Suppressor macrophage treated with lipopolysaccharide for 1 hour (primary cell): ENCODE results near the gene ATP2A1.

ENCODE experiments used
- DNase-seq, 3 donors: peaks; one replicate each; pipeline ENCODE4 v3.0.0-alpha.2; 2020 to 2022

The ATP2A1 gene

GRCh38 chr16:28878083-28878926 is at the start of gene ATP2A1:
TSS of gene ATP2A1 (plus strand) at chr16:28878488. CDS start at chr16:28878672, 184 bp downstream.
- no peak for DNase-seq

- no peak for DNase-seq
Measured at GRCh38 chr16:28829747-28830146, 48.5 kb upstream of the ATP2A1 start.

- DNase-seq: no peak
Measured at GRCh38 chr16:28830531-28830930, 47.8 kb upstream of the ATP2A1 start.

- DNase-seq: no peak
Measured at GRCh38 chr16:28834349-28834748, 43.9 kb upstream of the ATP2A1 start.

GRCh38 chr16:28834873-28835863 is 43.1 kb upstream of the ATP2A1 start:
- DNase-seq: no peak

- no peak for DNase-seq
Measured at GRCh38 chr16:28835864-28836760, 42.2 kb upstream of the ATP2A1 start.

- DNase-seq: no peak
Measured at GRCh38 chr16:28836761-28837064, 41.6 kb upstream of the ATP2A1 start.

GRCh38 chr16:28837672-28838557 is 40.4 kb upstream of the ATP2A1 start:
- DNase-seq: no peak

- no peak for DNase-seq
Measured at GRCh38 chr16:28838558-28838918, 39.8 kb upstream of the ATP2A1 start.

GRCh38 chr16:28839004-28839639 is 39.2 kb upstream of the ATP2A1 start:
- DNase-seq: no peak

- DNase-seq: peak in 2 of 3 donors; percentile 13 to 20
Measured at GRCh38 chr16:28839899-28840298, 38.4 kb upstream of the ATP2A1 start.

- no peak for DNase-seq
Measured at GRCh38 chr16:28842696-28843095, 35.6 kb upstream of the ATP2A1 start.

- DNase-seq: no peak
Measured at GRCh38 chr16:28843766-28844165, 34.5 kb upstream of the ATP2A1 start.

- DNase-seq: no peak
Measured at GRCh38 chr16:28844226-28844885, 33.9 kb upstream of the ATP2A1 start.

GRCh38 chr16:28845293-28845692 is 33.0 kb upstream of the ATP2A1 start:
- DNase-seq: peak; percentile 27 to 46 (median 28)

- peak in 1 of 3 donors; percentile 19 for DNase-seq
Measured at GRCh38 chr16:28845761-28846079, 32.6 kb upstream of the ATP2A1 start.

GRCh38 chr16:28846080-28846932 is 32.0 kb upstream of the ATP2A1 start, which contains the start of gene TUFM:
TSS of gene TUFM (minus strand) at chr16:28846348. CDS start at chr16:28846269, 79 bp downstream.
- peak; percentile 99 for DNase-seq

GRCh38 chr16:28846933-28847273 is 31.4 kb upstream of the ATP2A1 start:
- peak in 1 of 3 donors; percentile 10 for DNase-seq

- no peak for DNase-seq
Measured at GRCh38 chr16:28858421-28858820, 19.9 kb upstream of the ATP2A1 start.

- DNase-seq: no peak
Measured at GRCh38 chr16:28859326-28859725, 19.0 kb upstream of the ATP2A1 start.
